T-helper 1 cell treated with Interleukin-12 subunit alpha and Interleukin-12 subunit beta and Interleukin-4 antibody, amounts not matched to agents 30 μg/mL and 1 μg/mL, for 36 hours (primary cell): ENCODE data around the gene BICRA.
"Not testable (repeated sequence)": the region's sequence is repeated elsewhere in the genome, so short reads cannot be mapped to it uniquely, and the experiment has no call there.

Source experiments
- H3K27ac Mint-ChIP-seq: one replicate; pipeline ENCODE4 v1.8.0; 2021; ENCODE audit warnings: mild to moderate bottlenecking, mixed read lengths
- H3K27me3 Mint-ChIP-seq: one replicate; pipeline ENCODE4 v1.8.0; 2021; ENCODE audit warnings: low read depth, mixed read lengths
- H3K36me3 Mint-ChIP-seq: one replicate; pipeline ENCODE4 v1.8.0; 2021; ENCODE audit warnings: low read depth, mixed read lengths
- H3K4me1 Mint-ChIP-seq: one replicate; pipeline ENCODE4 v1.8.0; 2021; ENCODE audit warnings: low read depth, mixed read lengths
- H3K4me3 Mint-ChIP-seq: one replicate; pipeline ENCODE4 v1.8.0; 2021; ENCODE audit warnings: mild to moderate bottlenecking, moderate library complexity, mixed read lengths
- H3K9me3 Mint-ChIP-seq: one replicate; pipeline ENCODE4 v1.8.0; 2021; ENCODE audit warnings: mixed read lengths

BICRA gene

GRCh38 chr19:47729799-47730520 is 121.0 kb downstream of the BICRA start:
- Mint-ChIP-seq H3K36me3 (no peaks in the 10 kb centered on the region), H3K4me1 (peaks cover 18% of the 10 kb centered on the region), H3K27me3 (peaks cover 8% of the 10 kb centered on the region), H3K27ac (peak overlapping the region; percentile 24), H3K4me3 (peak overlapping the region; percentile 84), H3K9me3 (no peaks in the 10 kb centered on the region)

GRCh38 chr19:47730521-47730889 is 121.6 kb downstream of the BICRA start:
- Mint-ChIP-seq H3K27ac (no peak overlapping the region), H3K4me1 (peaks cover 18% of the 10 kb centered on the region), H3K4me3 (peak overlapping the region; percentile 84), H3K27me3 (peaks cover 8% of the 10 kb centered on the region), H3K36me3 (no peaks in the 10 kb centered on the region), H3K9me3 (no peaks in the 10 kb centered on the region)

GRCh38 chr19:47730910-47731309 is 122.0 kb downstream of the BICRA start:
- Mint-ChIP-seq H3K27ac (no peak overlapping the region), H3K9me3 (no peaks in the 10 kb centered on the region), H3K36me3 (no peaks in the 10 kb centered on the region), H3K27me3 (peaks cover 8% of the 10 kb centered on the region), H3K4me3 (no peak overlapping the region), H3K4me1 (peaks cover 18% of the 10 kb centered on the region)

GRCh38 chr19:47735131-47735530 is 126.2 kb downstream of the BICRA start:
- Mint-ChIP-seq H3K4me3 (no peak overlapping the region), H3K4me1 (peaks cover 3% of the 10 kb centered on the region), H3K36me3 (no peaks in the 10 kb centered on the region), H3K27me3 (no peaks in the 10 kb centered on the region), H3K27ac (no peak overlapping the region), H3K9me3 (no peaks in the 10 kb centered on the region)

- Mint-ChIP-seq H3K9me3 (no peaks in the 10 kb centered on the region), H3K27me3 (no peaks in the 10 kb centered on the region), H3K4me3 (no peak overlapping the region), H3K4me1 (peaks cover 8% of the 10 kb centered on the region), H3K36me3 (peaks cover 3% of the 10 kb centered on the region), H3K27ac (no peak overlapping the region)
Observed at GRCh38 chr19:47740866-47741519, 132.1 kb downstream of the BICRA start.

- H3K36me3 Mint-ChIP-seq: peaks cover 3% of the 10 kb centered on the region
Observed at GRCh38 chr19:47741544-47742140, 132.7 kb downstream of the BICRA start.

GRCh38 chr19:47742634-47743033 is 133.7 kb downstream of the BICRA start:
- peaks cover 3% of the 10 kb centered on the region for H3K36me3 Mint-ChIP-seq
- no peaks in the 10 kb centered on the region for H3K9me3 Mint-ChIP-seq
- H3K4me1 Mint-ChIP-seq: peaks cover 12% of the 10 kb centered on the region
- no peak overlapping the region for H3K27ac Mint-ChIP-seq
- H3K4me3 Mint-ChIP-seq: peak overlapping the region; percentile 10
- no peaks in the 10 kb centered on the region for H3K27me3 Mint-ChIP-seq

More at GRCh38 chr19:47741544-47742140, 132.7 kb downstream of the BICRA start:
- peaks cover 9% of the 10 kb centered on the region for H3K4me1 Mint-ChIP-seq
- H3K4me3 Mint-ChIP-seq: no peak overlapping the region
- no peaks in the 10 kb centered on the region for H3K27me3 Mint-ChIP-seq
- no peak overlapping the region for H3K27ac Mint-ChIP-seq
- H3K9me3 Mint-ChIP-seq: no peaks in the 10 kb centered on the region

- Mint-ChIP-seq H3K4me1 (peaks cover 25% of the 10 kb centered on the region), H3K4me3 (peak within 1 kb of the TSS; percentile 99), H3K27ac (peak within 1 kb of the TSS; percentile 99), H3K27me3 (no peaks in the 10 kb centered on the region), H3K36me3 (peaks cover 15% of the 10 kb centered on the region), H3K9me3 (no peaks in the 10 kb centered on the region)
Observed at GRCh38 chr19:47745010-47745901, 136.3 kb downstream of the BICRA start, which contains the start of gene NOP53. NOP53 (plus strand) TSS chr19:47745546; CDS start chr19:47745560, 14 bp downstream.

GRCh38 chr19:47746129-47746528 is 137.2 kb downstream of the BICRA start:
- H3K4me3 Mint-ChIP-seq: peak overlapping the region; percentile 99
- H3K27ac Mint-ChIP-seq: peak overlapping the region; percentile 76
- not testable (repeated sequence) for H3K27me3 Mint-ChIP-seq, H3K9me3 Mint-ChIP-seq
- H3K4me1 Mint-ChIP-seq: peaks cover 28% of the 10 kb centered on the region
- peaks cover 17% of the 10 kb centered on the region for H3K36me3 Mint-ChIP-seq

GRCh38 chr19:47749326-47749725 is 140.4 kb downstream of the BICRA start:
- no peaks in the 10 kb centered on the region for H3K9me3 Mint-ChIP-seq
- peaks cover 25% of the 10 kb centered on the region for H3K4me1 Mint-ChIP-seq
- peaks cover 28% of the 10 kb centered on the region for H3K36me3 Mint-ChIP-seq
- peak overlapping the region; percentile 8 for H3K4me3 Mint-ChIP-seq
- H3K27me3 Mint-ChIP-seq: no peaks in the 10 kb centered on the region
- peak overlapping the region; percentile 49 for H3K27ac Mint-ChIP-seq

GRCh38 chr19:47750752-47751151 is 141.8 kb downstream of the BICRA start:
- Mint-ChIP-seq H3K9me3 (no peaks in the 10 kb centered on the region), H3K4me1 (peaks cover 21% of the 10 kb centered on the region), H3K4me3 (no peak overlapping the region), H3K27ac (peak overlapping the region; percentile 41), H3K36me3 (peaks cover 25% of the 10 kb centered on the region), H3K27me3 (no peaks in the 10 kb centered on the region)

- Mint-ChIP-seq H3K4me3 (no peak overlapping the region), H3K36me3 (peaks cover 31% of the 10 kb centered on the region), H3K27me3 (no peaks in the 10 kb centered on the region), H3K27ac (no peak overlapping the region), H3K9me3 (no peaks in the 10 kb centered on the region), H3K4me1 (peaks cover 17% of the 10 kb centered on the region)
Observed at GRCh38 chr19:47752440-47753211, 143.7 kb downstream of the BICRA start.
